A549 (cell line): Measurements from ENCODE around the gene CR1.

Source experiments
- CTCF ChIP-seq: fragments of >200 bp; sonication (Bioruptor Twin); formaldehyde crosslinking; IDR thresholded peaks from 3 replicates; pipeline ENCODE4 v1.5.1; 2016
- MAX ChIP-seq: IDR thresholded peaks from 2 replicates; pipeline ENCODE4 v1.6.1; 2012
- POLR2A ChIP-seq: IDR thresholded peaks from 2 replicates; pipeline ENCODE4 v1.6.1; 2012; ENCODE audit warnings: mild to moderate bottlenecking, low read length
- RCOR1 ChIP-seq: fragments of 150-350 bp; IDR thresholded peaks from 2 replicates; pipeline ENCODE4 v1.6.1; 2014; ENCODE audit warnings: antibody characterized with exemption, low read length, low read depth
- TFCP2L1 ChIP-seq: fragments of 250-450 bp; sonication (Bioruptor Pico); IDR thresholded peaks from 2 replicates; pipeline ENCODE4 v1.5.0; 2021; ENCODE audit warnings: mild to moderate bottlenecking

- TF ChIP-seq MAX (no peak), RCOR1 (no peak), TFCP2L1 (CRISPR knock-in tag) (no peak), POLR2A (no peak), CTCF (no peak)
These were observed 14.5 kb downstream of the CR1 start for GRCh38 chr1:207510444-207510843.
